Hepatocyte (in vitro differentiated cells): ENCODE measurements around the gene PPP2R2B.

Experiments
- EZH2phosphoT487 ChIP-seq: fragments of 200-600 bp; sonication (generic); IDR thresholded peaks from one replicate; pipeline ENCODE4 v1.6.1; 2018; ENCODE audit warnings: antibody characterized with exemption, mild to moderate bottlenecking, low read depth, moderate library complexity; ENCODE audit not compliant: unreplicated experiment, severe bottlenecking
- TF ChIP-seq, protein P1 (sequence below): fragments of 200-600 bp; sonication (generic); IDR thresholded peaks from 2 replicates; pipeline ENCODE4 v1.5.1; 2016; ENCODE audit warnings: antibody characterized with exemption, mild to moderate bottlenecking; ENCODE audit not compliant: poor library complexity

GRCh38 chr5:146671561-146672295 is 206.8 kb downstream of the PPP2R2B start:
- TF ChIP-seq, protein P1, sequence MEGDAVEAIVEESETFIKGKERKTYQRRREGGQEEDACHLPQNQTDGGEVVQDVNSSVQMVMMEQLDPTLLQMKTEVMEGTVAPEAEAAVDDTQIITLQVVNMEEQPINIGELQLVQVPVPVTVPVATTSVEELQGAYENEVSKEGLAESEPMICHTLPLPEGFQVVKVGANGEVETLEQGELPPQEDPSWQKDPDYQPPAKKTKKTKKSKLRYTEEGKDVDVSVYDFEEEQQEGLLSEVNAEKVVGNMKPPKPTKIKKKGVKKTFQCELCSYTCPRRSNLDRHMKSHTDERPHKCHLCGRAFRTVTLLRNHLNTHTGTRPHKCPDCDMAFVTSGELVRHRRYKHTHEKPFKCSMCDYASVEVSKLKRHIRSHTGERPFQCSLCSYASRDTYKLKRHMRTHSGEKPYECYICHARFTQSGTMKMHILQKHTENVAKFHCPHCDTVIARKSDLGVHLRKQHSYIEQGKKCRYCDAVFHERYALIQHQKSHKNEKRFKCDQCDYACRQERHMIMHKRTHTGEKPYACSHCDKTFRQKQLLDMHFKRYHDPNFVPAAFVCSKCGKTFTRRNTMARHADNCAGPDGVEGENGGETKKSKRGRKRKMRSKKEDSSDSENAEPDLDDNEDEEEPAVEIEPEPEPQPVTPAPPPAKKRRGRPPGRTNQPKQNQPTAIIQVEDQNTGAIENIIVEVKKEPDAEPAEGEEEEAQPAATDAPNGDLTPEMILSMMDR = no peak
- TF ChIP-seq EZH2phosphoT487 = no peak
